ENCODE results near the gene EME2. TPM values are rescaled to one million over a fixed set of nuclear protein-coding genes. Genes with fewer than 3 reads are reported as not detected.

Gene EME2
- total and polyA plus RNA-seq, 2 of the 13 experiments (the other 11 are each of a cell fraction or from before 2014, with no cell fraction given), result 4.4 to 7.6 TPM

DNA sequence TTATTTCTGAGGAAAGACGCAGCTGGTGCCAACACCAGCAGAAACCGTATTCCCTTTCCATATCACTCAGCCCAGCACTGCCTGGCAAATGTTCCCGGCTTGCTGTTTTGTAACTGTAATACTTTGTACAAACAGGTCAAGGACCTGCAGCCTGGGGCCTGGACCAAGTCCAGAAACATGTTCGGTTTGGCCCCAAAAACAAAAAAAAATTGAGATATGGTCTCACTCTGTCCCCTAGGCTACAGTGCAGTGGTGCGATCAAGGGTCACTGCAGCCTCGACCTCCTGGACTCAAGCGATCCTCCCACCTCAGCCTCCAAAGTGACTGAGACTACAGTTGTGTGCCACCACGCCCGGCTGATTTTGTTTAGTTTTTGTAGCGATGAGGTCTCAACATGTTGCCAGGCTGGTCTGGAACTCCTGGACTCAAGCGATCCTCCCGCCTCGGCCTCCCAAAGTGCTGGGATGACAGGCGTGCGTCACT is 52.8 kb downstream of the EME2 start (continued):
- peak; percentile 22; the same call in 1 of the 2 replicates for TF ChIP-seq ZHX1 (CRISPR knock-in tag; IDR thresholded peaks at IDR 0.05; ENCODE audit: low read depth)
- TF ChIP-seq ZNF605 (CRISPR knock-in tag; IDR thresholded peaks at IDR 0.05), result no peak
- TF ChIP-seq ARID4A (CRISPR knock-in tag; IDR thresholded peaks at IDR 0.05; ENCODE audit: borderline replicate concordance), result peak; percentile 76; the same call in 1 of the 2 replicates
- TF ChIP-seq HNF4G (IDR thresholded peaks at IDR 0.05; ENCODE audit: borderline replicate concordance, low read depth, low read length), result peak; percentile 95
- 0 out of 2 replicates have a peak, but pooled peaks have one; percentile 16 for TF ChIP-seq HNF4G (CRISPR knock-in tag; IDR thresholded peaks at IDR 0.05; ENCODE audit: borderline replicate concordance, low read depth)
- TF ChIP-seq ZSCAN21 (CRISPR knock-in tag; IDR thresholded peaks at IDR 0.05; ENCODE audit: borderline replicate concordance), result peak; percentile 76
- no peak for TF ChIP-seq HNF1A (IDR thresholded peaks at IDR 0.05; ENCODE audit: low read depth)
- TF ChIP-seq HNF1A (CRISPR knock-in tag; IDR thresholded peaks at IDR 0.05; ENCODE audit: borderline replicate concordance), result peak; percentile 42; the same call in 1 of the 2 replicates
- no peak for TF ChIP-seq FOXA1 (IDR thresholded peaks at IDR 0.05)
- TF ChIP-seq FOXA1 (CRISPR knock-in tag; IDR thresholded peaks at IDR 0.05), result peak; percentile 30; the same call in 1 of the 2 replicates
- TF ChIP-seq ATF4 (CRISPR knock-in tag; IDR thresholded peaks at IDR 0.05), result peak in 1 of 2 experiments; percentile 25; a peak in 1 of 4 replicates
- TF ChIP-seq SMARCE1 (IDR thresholded peaks at IDR 0.05; ENCODE audit: borderline replicate concordance), result no peak
- peak; percentile 70; the same call in 1 of the 2 replicates for TF ChIP-seq ZNF547 (CRISPR knock-in tag; IDR thresholded peaks at IDR 0.05)
- TF ChIP-seq ZNF317 (CRISPR knock-in tag; IDR thresholded peaks at IDR 0.05), result peak; percentile 45; the same call in 1 of the 2 replicates
- peak; percentile 23 for TF ChIP-seq TEAD3 (CRISPR knock-in tag; optimal IDR thresholded peaks at IDR 0.05; ENCODE audit: borderline replicate concordance)

All from HepG2 (cell line).